Activated CD4-positive, alpha-beta T cell treated with anti-CD3 and anti-CD28 coated beads, Interleukin-2, amount 10 ng/mL, durations not matched to agents 24 days and 14 days (primary cell): ENCODE data around the gene WDR38. TPM values are rescaled to one million over a fixed set of nuclear protein-coding genes. Genes with fewer than 3 reads are reported as not detected.
A peak's percentile ranks its signal among the peaks of the same experiment; 100 is the strongest.

Source experiments
- DNase-seq: peaks from one replicate; pipeline ENCODE4 v3.0.0; 2022
- H3K27ac Mint-ChIP-seq: one replicate; pipeline ENCODE4 v1.8.0; 2022; ENCODE audit warnings: mild to moderate bottlenecking, mixed read lengths
- H3K27me3 Mint-ChIP-seq: one replicate; pipeline ENCODE4 v1.8.0; 2022; ENCODE audit warnings: mixed read lengths
- H3K36me3 Mint-ChIP-seq: one replicate; pipeline ENCODE4 v1.8.0; 2022; ENCODE audit warnings: low read depth, mild to moderate bottlenecking, mixed read lengths
- H3K4me1 Mint-ChIP-seq: one replicate; pipeline ENCODE4 v1.8.0; 2021; ENCODE audit warnings: mixed read lengths
- H3K4me3 Mint-ChIP-seq: one replicate; pipeline ENCODE4 v1.8.0; 2022; ENCODE audit warnings: mild to moderate bottlenecking, moderate library complexity, mixed read lengths
- H3K9me3 Mint-ChIP-seq: one replicate; pipeline ENCODE4 v1.8.0; 2021; ENCODE audit warnings: mixed read lengths
- intact Hi-C: fragments of 100-400 bp; cut with micrococcal nuclease; formaldehyde crosslinking; loops from one replicate; pipeline ENCODE4 v1.15.1; 2023
- total RNA-seq: library from RNA; stranded (reverse); gene quantifications from 2 replicates; pipeline ENCODE4 v1.2.3, GENCODE V29; 2022

The WDR38 gene
- total RNA-seq, 1 donor from 2014 or later, result not detected

DNA sequence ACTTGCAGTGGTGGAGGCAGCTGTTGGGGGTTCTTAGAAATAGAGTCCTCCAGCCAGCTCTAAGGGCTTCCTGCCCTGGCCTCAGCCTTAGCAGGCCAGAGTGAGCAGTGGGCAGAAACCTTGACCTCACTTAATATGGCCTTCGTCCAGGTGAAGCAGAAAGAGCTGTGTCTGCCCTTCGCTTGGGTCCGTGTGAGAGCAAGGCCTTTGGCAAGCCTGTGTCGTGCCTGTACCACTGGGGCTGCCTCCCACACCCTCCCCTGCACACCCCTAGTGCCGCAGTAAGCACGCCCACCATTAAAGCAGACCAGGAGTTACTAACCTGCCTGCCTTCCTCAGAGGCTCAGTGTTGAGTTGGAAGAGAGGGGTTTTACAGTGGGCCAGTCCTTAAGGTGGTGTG lies 22.2 kb downstream of the WDR38 start:
- Mint-ChIP-seq H3K36me3 (peaks cover 76% of the 10 kb centered on the region), H3K4me1 (peaks cover 32% of the 10 kb centered on the region), H3K27ac (peak overlapping the region; percentile 11), H3K27me3 (no peaks in the 10 kb centered on the region), H3K4me3 (no peak overlapping the region), H3K9me3 (no peaks in the 10 kb centered on the region)
- no peak for DNase-seq
- intact Hi-C loops, result no loop called here

DNA sequence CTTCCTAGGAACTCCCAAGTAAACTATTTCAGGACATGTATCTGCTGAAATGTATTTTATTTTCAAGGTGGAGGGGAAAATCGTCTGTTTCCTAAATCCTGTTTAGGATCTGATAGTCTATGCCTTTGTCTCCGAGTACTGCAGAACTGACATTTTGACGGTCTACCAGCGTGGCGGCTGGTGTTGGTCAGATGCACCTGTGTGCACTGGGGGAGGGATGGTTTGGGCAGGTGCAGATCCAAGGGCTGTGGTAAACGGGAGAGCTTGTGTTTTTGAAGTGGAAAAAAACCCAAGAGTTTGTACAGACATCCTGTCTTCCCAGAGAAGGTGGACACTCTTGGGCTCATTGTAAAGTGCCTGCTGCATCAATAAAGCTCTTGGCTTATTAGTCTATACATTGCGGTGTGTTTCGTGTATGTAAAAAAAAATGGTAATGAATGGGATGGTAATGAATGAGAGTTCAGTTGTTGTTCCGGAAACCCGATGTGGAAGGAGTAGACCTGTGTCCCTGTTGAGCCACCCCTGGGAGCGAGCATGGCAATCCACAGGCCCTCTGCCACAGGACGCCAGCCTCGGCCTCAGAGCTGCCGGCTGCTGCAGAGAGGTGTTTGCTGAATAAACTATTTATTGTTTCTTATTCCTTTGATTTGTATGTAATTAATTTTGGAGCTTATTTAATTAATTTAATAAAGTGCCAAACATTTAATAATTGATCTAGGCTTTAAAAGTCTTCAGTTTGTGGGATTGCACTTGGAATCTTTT lies 23.9 kb downstream of the WDR38 start:
- no peaks in the 10 kb centered on the region for H3K27me3 Mint-ChIP-seq
- peak overlapping the region; percentile 21 for H3K27ac Mint-ChIP-seq
- H3K36me3 Mint-ChIP-seq, result peaks cover 66% of the 10 kb centered on the region
- H3K4me1 Mint-ChIP-seq, result peaks cover 15% of the 10 kb centered on the region
- intact Hi-C loops, result no loop called here
- H3K4me3 Mint-ChIP-seq, result no peak overlapping the region
- DNase-seq, result no peak
- H3K9me3 Mint-ChIP-seq, result no peaks in the 10 kb centered on the region

DNA sequence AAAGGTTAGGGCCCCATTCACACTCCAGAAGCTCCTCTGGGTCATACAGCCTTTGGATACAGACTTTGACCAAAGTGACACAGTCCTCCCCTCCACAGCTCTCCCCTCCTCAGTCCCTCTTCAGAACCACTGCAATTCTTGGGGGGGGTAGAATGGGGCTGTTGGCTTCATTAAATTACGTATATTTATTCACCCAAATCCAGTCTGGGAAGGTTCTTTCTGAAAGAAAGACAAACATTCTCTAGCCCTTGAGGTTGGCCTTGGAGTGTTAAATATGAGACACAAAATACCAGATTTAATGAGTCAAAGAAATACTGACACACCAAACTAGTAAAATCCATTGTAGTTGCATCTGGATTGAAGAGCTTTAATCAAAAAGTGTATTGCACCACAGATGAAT lies 24.8 kb downstream of the WDR38 start:
- intact Hi-C loops, result no loop called here
- Mint-ChIP-seq H3K27ac (no peak overlapping the region), H3K27me3 (no peaks in the 10 kb centered on the region), H3K4me3 (no peak overlapping the region), H3K4me1 (peaks cover 12% of the 10 kb centered on the region), H3K9me3 (no peaks in the 10 kb centered on the region), H3K36me3 (peaks cover 61% of the 10 kb centered on the region)
- no peak for DNase-seq

- intact Hi-C loops, result no loop called here
- H3K27me3 Mint-ChIP-seq, result no peaks in the 10 kb centered on the region
- no peak overlapping the region for H3K27ac Mint-ChIP-seq
- H3K36me3 Mint-ChIP-seq, result peaks cover 56% of the 10 kb centered on the region
- H3K4me1 Mint-ChIP-seq, result peaks cover 7% of the 10 kb centered on the region
- no peak overlapping the region for H3K4me3 Mint-ChIP-seq
- DNase-seq, result no peak
- no peaks in the 10 kb centered on the region for H3K9me3 Mint-ChIP-seq
Observed at GRCh38 chr9:124878518-124878917, 25.3 kb downstream of the WDR38 start.

GRCh38 chr9:124879226-124879625 lies 26.0 kb downstream of the WDR38 start:
- Mint-ChIP-seq H3K4me3 (no peak overlapping the region), H3K4me1 (peaks cover 5% of the 10 kb centered on the region), H3K27ac (no peak overlapping the region), H3K9me3 (no peaks in the 10 kb centered on the region), H3K36me3 (peaks cover 54% of the 10 kb centered on the region), H3K27me3 (no peaks in the 10 kb centered on the region)
- intact Hi-C loops, result no loop called here
- DNase-seq, result no peak

DNA sequence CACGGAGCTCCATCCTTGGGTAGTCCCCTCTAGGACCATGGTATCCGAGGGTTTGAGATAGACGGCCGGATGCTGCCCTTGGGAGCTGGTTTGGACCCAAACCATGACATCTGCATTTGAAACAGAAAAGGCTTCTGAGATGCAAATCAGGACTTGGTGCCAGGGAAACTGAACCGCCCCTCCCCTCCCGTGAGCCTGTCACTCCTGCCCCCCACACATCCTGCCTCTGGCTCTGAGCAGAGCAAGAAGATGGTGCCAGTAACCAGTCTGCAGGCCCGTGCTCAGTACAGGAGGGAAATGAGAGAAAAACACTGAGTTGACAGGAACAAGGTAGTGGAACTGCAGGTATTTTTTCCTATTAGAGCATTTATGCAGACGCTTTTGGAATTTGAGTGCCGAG lies 27.2 kb downstream of the WDR38 start:
- Mint-ChIP-seq H3K36me3 (peaks cover 52% of the 10 kb centered on the region), H3K4me1 (peaks cover 5% of the 10 kb centered on the region), H3K4me3 (no peak overlapping the region), H3K27me3 (no peaks in the 10 kb centered on the region), H3K27ac (no peak overlapping the region), H3K9me3 (no peaks in the 10 kb centered on the region)
- intact Hi-C loops, result no loop called here
- DNase-seq, result no peak

GRCh38 chr9:124881138-124881743 lies 28.0 kb downstream of the WDR38 start:
- Mint-ChIP-seq H3K27me3 (no peaks in the 10 kb centered on the region), H3K36me3 (peaks cover 55% of the 10 kb centered on the region), H3K9me3 (no peaks in the 10 kb centered on the region), H3K4me3 (no peak overlapping the region), H3K4me1 (peaks cover 5% of the 10 kb centered on the region), H3K27ac (no peak overlapping the region)
- no peak for DNase-seq
- intact Hi-C loops, result no loop called here

GRCh38 chr9:124882231-124882630 lies 29.0 kb downstream of the WDR38 start:
- Mint-ChIP-seq H3K4me1 (peaks cover 2% of the 10 kb centered on the region), H3K27ac (no peak overlapping the region), H3K4me3 (no peak overlapping the region), H3K9me3 (no peaks in the 10 kb centered on the region), H3K36me3 (peaks cover 51% of the 10 kb centered on the region), H3K27me3 (no peaks in the 10 kb centered on the region)
- no peak for DNase-seq
- intact Hi-C loops, result no loop called here

GRCh38 chr9:124884376-124884775 lies 31.1 kb downstream of the WDR38 start:
- Mint-ChIP-seq H3K36me3 (peaks cover 45% of the 10 kb centered on the region), H3K4me3 (no peak overlapping the region), H3K9me3 (no peaks in the 10 kb centered on the region), H3K4me1 (no peaks in the 10 kb centered on the region), H3K27ac (no peak overlapping the region), H3K27me3 (no peaks in the 10 kb centered on the region)
- DNase-seq, result no peak
- intact Hi-C loops, result no loop called here

DNA sequence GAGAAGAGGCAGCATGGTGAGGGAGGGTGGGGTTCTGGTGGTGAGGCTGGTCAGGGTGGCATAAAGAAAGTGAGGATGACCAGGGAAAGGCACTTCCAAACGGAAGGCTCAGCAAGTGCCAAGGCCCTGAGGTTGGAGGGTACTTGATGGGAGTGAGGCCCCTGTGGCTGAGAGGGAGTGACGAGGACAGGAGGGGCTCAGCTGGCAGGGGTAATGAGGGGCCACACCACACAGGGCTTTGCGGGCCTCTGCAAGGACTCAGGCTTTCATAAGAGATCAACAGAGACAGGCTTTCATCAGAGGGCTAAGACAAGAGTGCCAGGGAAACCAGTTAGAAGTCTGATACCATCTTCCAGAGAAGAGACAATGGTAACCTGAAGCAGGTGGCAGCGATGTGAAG lies 32.3 kb downstream of the WDR38 start:
- Mint-ChIP-seq H3K4me1 (no peaks in the 10 kb centered on the region), H3K36me3 (peaks cover 48% of the 10 kb centered on the region), H3K27me3 (no peaks in the 10 kb centered on the region), H3K4me3 (no peak overlapping the region), H3K27ac (no peak overlapping the region), H3K9me3 (no peaks in the 10 kb centered on the region)
- DNase-seq, result no peak
- intact Hi-C loops, result no loop called here

DNA sequence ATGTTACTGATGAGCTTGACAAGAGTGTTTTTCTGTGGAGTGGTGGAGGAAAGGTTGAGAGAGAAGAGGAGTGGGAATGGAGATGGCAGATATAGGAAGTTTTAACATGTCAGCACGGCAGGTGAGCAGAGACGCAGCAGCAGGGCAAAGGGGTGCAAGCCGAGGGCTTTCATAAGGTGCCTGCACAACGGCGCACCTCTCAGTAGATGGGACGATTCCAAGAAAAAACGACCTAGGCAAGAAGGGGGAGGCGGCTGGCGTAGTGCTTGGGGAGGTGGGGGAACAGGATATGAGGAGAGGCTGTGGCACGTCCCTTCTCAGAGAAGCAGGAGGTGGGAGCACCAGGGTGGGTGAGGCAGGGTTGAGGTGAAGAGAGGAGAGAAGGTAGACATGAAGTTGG lies 33.2 kb downstream of the WDR38 start:
- Mint-ChIP-seq H3K4me1 (no peaks in the 10 kb centered on the region), H3K36me3 (peaks cover 53% of the 10 kb centered on the region), H3K4me3 (no peak overlapping the region), H3K9me3 (no peaks in the 10 kb centered on the region), H3K27me3 (no peaks in the 10 kb centered on the region), H3K27ac (no peak overlapping the region)
- no peak for DNase-seq
- intact Hi-C loops, result no loop called here

DNA sequence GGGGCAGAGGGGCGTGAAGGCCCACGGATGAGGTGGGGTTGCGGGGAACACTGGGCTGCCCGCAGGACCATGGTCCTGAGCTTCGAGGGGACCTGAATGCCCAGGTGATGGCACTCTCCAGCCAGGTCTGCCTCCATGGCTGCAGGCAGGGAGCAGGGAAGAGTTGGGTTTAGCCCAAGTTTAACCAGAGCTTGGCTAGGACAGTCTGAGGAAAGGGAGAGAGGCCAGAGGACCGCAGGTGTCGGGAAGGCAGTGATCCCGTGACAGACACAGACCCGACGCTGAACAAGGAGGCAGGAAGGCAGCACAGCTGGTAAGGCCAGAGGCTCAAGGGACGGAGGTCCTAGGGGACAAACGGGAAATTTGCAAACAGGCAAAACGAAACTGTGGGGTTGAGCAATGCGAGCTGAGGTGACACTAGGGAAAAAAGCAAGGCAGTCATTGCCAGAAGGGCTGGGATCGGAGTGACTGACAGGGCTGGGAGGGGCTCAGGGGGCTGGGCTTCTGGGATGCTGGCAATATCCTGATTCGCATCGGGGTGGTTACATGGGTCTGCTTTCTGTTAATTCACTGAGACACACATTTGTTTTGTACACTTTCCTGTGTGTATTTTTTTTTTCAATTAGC lies 33.7 kb downstream of the WDR38 start:
- H3K36me3 Mint-ChIP-seq, result peaks cover 49% of the 10 kb centered on the region
- no peak for DNase-seq
- intact Hi-C loops, result no loop called here

GRCh38 chr9:124887832-124888231 lies 34.6 kb downstream of the WDR38 start:
- Mint-ChIP-seq H3K27ac (no peak overlapping the region), H3K9me3 (no peaks in the 10 kb centered on the region), H3K27me3 (no peaks in the 10 kb centered on the region), H3K4me3 (no peak overlapping the region), H3K4me1 (no peaks in the 10 kb centered on the region), H3K36me3 (peaks cover 47% of the 10 kb centered on the region)
- intact Hi-C loops, result no loop called here
- DNase-seq, result no peak

More for the DNA sequence above, 33.7 kb downstream of the WDR38 start:
- no peak overlapping the region for H3K27ac Mint-ChIP-seq
- H3K4me3 Mint-ChIP-seq, result no peak overlapping the region
- H3K4me1 Mint-ChIP-seq, result no peaks in the 10 kb centered on the region
- no peaks in the 10 kb centered on the region for H3K9me3 Mint-ChIP-seq
- no peaks in the 10 kb centered on the region for H3K27me3 Mint-ChIP-seq

DNA sequence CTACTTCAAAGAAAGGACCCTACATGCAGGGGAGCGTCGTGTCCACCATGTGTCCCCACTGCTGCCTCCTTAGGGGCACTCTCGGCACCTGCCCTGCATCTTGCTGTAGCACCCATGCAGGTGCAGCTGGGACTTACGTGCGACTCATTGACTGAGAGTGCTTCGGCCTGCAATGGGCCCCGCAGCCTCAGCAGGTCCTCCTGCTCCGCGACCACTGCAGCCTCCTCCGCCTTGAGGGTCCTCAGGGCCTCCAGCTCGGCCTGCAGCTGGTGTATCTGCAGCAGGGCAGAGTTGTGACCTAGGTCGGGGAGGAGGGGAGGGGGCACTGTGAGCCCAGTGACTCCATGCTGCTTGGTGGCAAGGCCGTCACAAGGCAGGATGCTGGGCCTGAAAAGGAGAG lies 35.7 kb downstream of the WDR38 start:
- H3K4me1 Mint-ChIP-seq, result no peaks in the 10 kb centered on the region
- intact Hi-C loops, result no loop called here
- H3K36me3 Mint-ChIP-seq, result peaks cover 51% of the 10 kb centered on the region
- DNase-seq, result no peak
- H3K27me3 Mint-ChIP-seq, result no peaks in the 10 kb centered on the region
- H3K9me3 Mint-ChIP-seq, result no peaks in the 10 kb centered on the region
- no peak overlapping the region for H3K4me3 Mint-ChIP-seq
- no peak overlapping the region for H3K27ac Mint-ChIP-seq
